Measurements from ENCODE around the gene SLC16A13. TPM values are rescaled to one million over a fixed set of nuclear protein-coding genes. Genes with fewer than 3 reads are reported as not detected.

The SLC16A13 gene
- total and polyA plus RNA-seq, 2 of the 4 experiments (the other 2 are of a cell fraction) = 0.18 to 2.3 TPM

- H4K20me1 ChIP-seq (ENCODE audit: insufficient read depth, low read length) = no peaks in the 10 kb centered on the region
- no TSS peak for BruUV-seq (replicated peaks)
These were observed 28.4 kb downstream of the SLC16A13 start for GRCh38 chr17:7064261-7064660.

More at GRCh38 chr17:7064261-7064660, 28.4 kb downstream of the SLC16A13 start:
- Histone ChIP-seq H3K79me1 (ENCODE audit: low read depth in 1 of 2, low read length in 2 of 2) (no peaks in the 10 kb centered on the region), H3K27me3 (ENCODE audit: control insufficient read depth, insufficient read depth, low read length) (peaks cover 14% of the 10 kb centered on the region), H3K36me3 (ENCODE audit: control insufficient read depth, insufficient read depth, low read length) (no peaks in the 10 kb centered on the region), H4K8ac (ENCODE audit: low read depth in 2 of 2, low read length in 2 of 2) (no peak overlapping the region), H3K18ac (ENCODE audit: low read depth, low read length) (no peak overlapping the region), H3K9me3 (ENCODE audit: control insufficient read depth, insufficient read depth, low read length) (peaks cover 5% of the 10 kb centered on the region; the same call in 1 of the 2 replicates), H3K23ac (ENCODE audit: low read depth, low read length) (no peak overlapping the region), H2BK20ac (ENCODE audit: low read depth, low read length) (no peak overlapping the region), H2BK120ac (ENCODE audit: low read depth, low read length) (no peak overlapping the region), H3K9me1 (ENCODE audit: insufficient read depth, low read length) (no peaks in the 10 kb centered on the region), H3K4me1 (ENCODE audit: control insufficient read depth, insufficient read depth, low read length) (0 out of 2 replicates have a peak, but pooled peaks cover 2% of the 10 kb centered on the region), H2AK9ac (replicated peaks; ENCODE audit: low read depth, low read length, poor library complexity) (no peak overlapping the region), H3K4ac (ENCODE audit: low read depth, low read length) (no peak overlapping the region), H2BK5ac (ENCODE audit: low read depth, low read length, poor library complexity, severe bottlenecking) (no peak overlapping the region), H3K4me2 (ENCODE audit: low read depth, low read length) (no peak overlapping the region), H2BK15ac (ENCODE audit: low read depth, low read length) (no peak overlapping the region), H3K27ac (ENCODE audit: insufficient read depth, low read length) (no peak overlapping the region), H2AFZ (replicated peaks; ENCODE audit: low read length, poor library complexity) (no peak overlapping the region), H3K14ac (replicated peaks; ENCODE audit: low read depth, low read length) (no peak overlapping the region), H2AK5ac (ENCODE audit: low read depth, low read length) (no peak overlapping the region), H3K56ac (ENCODE audit: extremely low read depth, insufficient read depth, low read length) (no peak overlapping the region), H4K91ac (ENCODE audit: insufficient read depth, low read depth, low read length) (no peak overlapping the region), H3K4me3 (ENCODE audit: insufficient read depth, low read depth, low read length) (no peak overlapping the region), H4K5ac (ENCODE audit: low read depth, low read length) (no peak overlapping the region), H3K9ac (ENCODE audit: low read depth, low read length) (no peak overlapping the region)
- no peak for DNase-seq
- no peak for ATAC-seq (ENCODE audit: low read depth)
- ChIA-PET CTCF (interaction anchor here (1.0 kb wide), 1 partner anchor 18 kb away, joined by 3 read pairs; no protein-coding TSS in a partner anchor), POLR2A (ENCODE audit: unreplicated experiment) (no interaction called here)
- TF ChIP-seq MAFK (IDR thresholded peaks at IDR 0.05; ENCODE audit: low read depth, low read length) = no peak
- no peak for TF ChIP-seq MAZ (IDR thresholded peaks at IDR 0.05; ENCODE audit: borderline replicate concordance, low read depth, low read length)
- TF ChIP-seq BHLHE40 (IDR thresholded peaks at IDR 0.05; ENCODE audit: low read depth, low read length) = no peak
- TF ChIP-seq CHD1 (IDR thresholded peaks at IDR 0.05; ENCODE audit: low read depth, low read length) = no peak
- TF ChIP-seq ELK1 (IDR thresholded peaks at IDR 0.05; ENCODE audit: borderline replicate concordance, low read depth, low read length) = no peak
- no peak for TF ChIP-seq NFE2L2 (IDR thresholded peaks at IDR 0.05; ENCODE audit: low read depth, low read length)
- TF ChIP-seq RAD21 (IDR thresholded peaks at IDR 0.05; ENCODE audit: low read length) = no peak
- in situ Hi-C loops (cut with MboI; ENCODE audit: low sequenced_read_pairs) = loop anchor here (25.0 kb wide), 1 partner anchor 473 kb away; the partner anchor contains the start of gene TNFSF12
- dilution Hi-C loops (cut with HindIII; ENCODE audit: low sequenced_read_pairs, unreplicated experiment) = no loop called here
- intact Hi-C loops (cut with micrococcal nuclease) = no loop called here
- WGBS, 2 experiments (ENCODE audit: extremely low coverage in 2 of 2, insufficient read length in 1 of 2) = 80% methylated on average over 1 of the region's 4 CpGs; no CpG with 5 or more reads in 1 of the 2 experiments
